K562 (cell line): Measurements from ENCODE around the gene ORC5. TPM values are rescaled to one million over a fixed set of nuclear protein-coding genes. Genes with fewer than 3 reads are reported as not detected.
"Not testable (repeated sequence)": the region's sequence is repeated elsewhere in the genome, so short reads cannot be mapped to it uniquely, and the experiment has no call there.

Source experiments
- ATAC-seq: fragments of 200-7000 bp; cut with Tn5 transposase; 3 replicates; pipeline ENCODE4 v1.9.1; 2020; ENCODE audit warnings: moderate library complexity
- BruUV-seq: library from RNA; stranded (reverse); fragments of 400-500 nt; replicated peaks from 2 replicates; lab custom pipeline; 2021; lab: Mats Ljungman, UMichigan
- CTCF ChIA-PET: fragments of 300-600 bp; formaldehyde crosslinking; extraction: SDS; loops from one replicate; lab custom pipeline; 2021; ENCODE audit warnings: low intra/inter-chr PET ratio; lab: Yijun Ruan, JAX
- POLR2A ChIA-PET: fragments of 300-600, 350-650 bp; sonication (Branson Sonifier 250); formaldehyde crosslinking; extraction: SDS; loops from one replicate; lab custom pipeline; 2021; ENCODE audit warnings: antibody characterized with exemption, inconsistent platforms; lab: Yijun Ruan, JAX
- DNase-seq, 4 experiments: peaks; one replicate each; pipeline versions ENCODE4 v3.0.0 to v3.0.0-alpha.2; 2011 to 2018; ENCODE audit warnings: low spot score in 3 of 4, mixed read lengths in 3 of 4; ENCODE audit errors: extremely low read depth in 1 of 4
- FAIRE-seq: peaks from 2 replicates; lab custom pipeline; 2011; peaks lifted over from hg19 to GRCh38; lab: Jason Lieb, UNC
- H2AFZ ChIP-seq: 2 replicates; pipeline ENCODE4 v1.6.0; 2011; ENCODE audit warnings: low read depth, low read length, control low read depth, inconsistent platforms
- H3K27ac ChIP-seq: fragments of 200-600 bp; 3 replicates; pipeline ENCODE4 v1.8.0; 2011; ENCODE audit warnings: low read depth, mild to moderate bottlenecking, control low read depth, inconsistent platforms, low read length, moderate library complexity, mixed read lengths; ENCODE audit errors: extremely low read depth
- H3K27me3 ChIP-seq, 2 experiments: fragments of 300-600 bp in 1 of 2; 2 replicates in 1 of 2; 3 replicates in 1 of 2; pipeline versions ENCODE4 v1.6.0 to v1.8.0; 2011; ENCODE audit warnings: inconsistent platforms in 2 of 2, low read length in 2 of 2, mild to moderate bottlenecking in 1 of 2, mixed read lengths in 1 of 2, moderate library complexity in 1 of 2; ENCODE audit not compliant: control insufficient read depth in 2 of 2, insufficient read depth in 2 of 2
- H3K36me3 ChIP-seq: fragments of 300-600 bp; 3 replicates; pipeline ENCODE4 v1.8.0; 2011; ENCODE audit warnings: mild to moderate bottlenecking, low read length, inconsistent platforms; ENCODE audit not compliant: control insufficient read depth, insufficient read depth
- H3K4me1 ChIP-seq, 2 experiments: fragments of 200-600 bp in 1 of 2; replicated peaks in 1 of 2; 2 replicates in 1 of 2; 3 replicates in 1 of 2; pipeline versions ENCODE4 v1.5.1 to v1.8.0; 2011; ENCODE audit warnings: inconsistent platforms in 2 of 2, low read length in 2 of 2, mild to moderate bottlenecking in 1 of 2, mixed read lengths in 1 of 2, moderate library complexity in 1 of 2; ENCODE audit not compliant: control insufficient read depth in 2 of 2, insufficient read depth in 2 of 2
- H3K4me2 ChIP-seq: 2 replicates; pipeline ENCODE4 v1.6.1; 2011; ENCODE audit warnings: low read length, control low read depth, inconsistent platforms, mixed read lengths; ENCODE audit not compliant: insufficient read depth
- H3K4me3 ChIP-seq: fragments of 200-600 bp; sonication (generic), shearing (Covaris generic); 2 replicates; pipeline ENCODE4 v1.5.1; 2016; ENCODE audit warnings: control low read depth, inconsistent platforms
- H3K79me2 ChIP-seq: fragments of 200-600 bp; 3 replicates; pipeline ENCODE4 v1.8.0; 2011; ENCODE audit warnings: low read length, inconsistent platforms; ENCODE audit not compliant: control insufficient read depth, insufficient read depth
- H3K9ac ChIP-seq, 2 experiments: 2 replicates each; pipeline versions ENCODE4 v1.6.0 to v1.6.1; 2011; ENCODE audit warnings: low read depth in 2 of 2, low read length in 2 of 2, control low read depth in 1 of 2, inconsistent platforms in 1 of 2, mild to moderate bottlenecking in 1 of 2, mixed read lengths in 1 of 2; ENCODE audit not compliant: insufficient read depth in 1 of 2
- H3K9me1 ChIP-seq: one replicate; pipeline ENCODE4 v1.6.0; 2011; ENCODE audit warnings: inconsistent platforms, mild to moderate bottlenecking, low read length, moderate library complexity; ENCODE audit not compliant: control insufficient read depth, insufficient read depth
- H3K9me3 ChIP-seq: replicated peaks from 2 replicates; pipeline ENCODE4 v1.5.1; 2011; ENCODE audit warnings: low read depth, low read length, inconsistent platforms; ENCODE audit not compliant: control insufficient read depth, insufficient read depth
- H4K20me1 ChIP-seq: replicated peaks from 2 replicates; pipeline ENCODE4 v1.6.1; 2011; ENCODE audit warnings: low read length, inconsistent platforms, mixed read lengths; ENCODE audit not compliant: control insufficient read depth, insufficient read depth
- HDAC3 ChIP-seq: fragments of 450-650 bp; IDR thresholded peaks from 2 replicates; pipeline ENCODE4 v1.6.1; 2018; ENCODE audit warnings: borderline replicate concordance, mild to moderate bottlenecking, moderate library complexity; ENCODE audit not compliant: partially characterized antibody
- NFIC ChIP-seq: fragments of 450-650 bp; IDR thresholded peaks from 2 replicates; pipeline ENCODE4 v1.6.1; 2017; ENCODE audit warnings: mild to moderate bottlenecking, inconsistent platforms
- NFIX ChIP-seq: fragments of 250-450 bp; sonication (Bioruptor Pico); IDR thresholded peaks from 2 replicates; pipeline ENCODE4 v1.4.0; 2020; ENCODE audit warnings: low read depth, mild to moderate bottlenecking, moderate library complexity
- WGBS: fragments of 100-300 bp; shearing (Covaris generic); methylation state at CpG from one replicate; pipeline ENCODE4 v1.1.6; 2016; ENCODE audit warnings: low coverage, mixed read lengths; ENCODE audit not compliant: insufficient coverage; ENCODE audit errors: missing lambda C conversion rate; 5-methylcytosine and 5-hydroxymethylcytosine counted together
- in situ Hi-C: fragments of 300-500 bp; cut with MboI; formaldehyde crosslinking; loops from 4 replicates; pipeline ENCODE4 v1.15.0; 2018; ENCODE audit warnings: inconsistent platforms, mixed read lengths
- intact Hi-C: fragments of 100-400 bp; cut with micrococcal nuclease; formaldehyde crosslinking; loops from 2 replicates; pipeline ENCODE4 v1.14.2; 2022
- polyA plus RNA-seq, 8 experiments: library from polyadenylated mRNA; depleted of rRNA in 4 of 8; stranded (reverse) in 5 of 8; unstranded in 3 of 8; fragments of >200 nt; fragmentation: Nextera tagmentation in 2 of 8; fragmentation: Illumina TruSeq in 1 of 8; extraction: Ambion mirVana in 2 of 8; extraction: Trizol in 1 of 8; gene quantifications; 2 replicates each; pipeline versions ENCODE4 v1.2.1 to v1.2.3, GENCODE V29; 2011 to 2014; ENCODE audit warnings: inconsistent platforms in 1 of 8, missing spikeins in 1 of 8
- total RNA-seq, 7 experiments: library from RNA; depleted of rRNA in 6 of 7; stranded (reverse); fragments of >200 nt in 6 of 7; fragmentation: Illumina TruSeq in 2 of 7; extraction: Trizol in 2 of 7; gene quantifications; 2 replicates each; pipeline versions ENCODE4 v1.2.1 to v1.2.3, GENCODE V29; 2011 to 2021; ENCODE audit warnings: low replicate concordance in 1 of 7
- TF ChIP-seq, protein P1 (sequence below): fragments of 450-650 bp; IDR thresholded peaks from 2 replicates; pipeline ENCODE4 v1.6.1; 2017; ENCODE audit warnings: antibody characterized with exemption

The ORC5 gene
- total and polyA plus RNA-seq, 9 of the 15 experiments (the other 6 are each of a cell fraction or from before 2014, with no cell fraction given): 29.8 to 136 (median 54.8) TPM

DNA sequence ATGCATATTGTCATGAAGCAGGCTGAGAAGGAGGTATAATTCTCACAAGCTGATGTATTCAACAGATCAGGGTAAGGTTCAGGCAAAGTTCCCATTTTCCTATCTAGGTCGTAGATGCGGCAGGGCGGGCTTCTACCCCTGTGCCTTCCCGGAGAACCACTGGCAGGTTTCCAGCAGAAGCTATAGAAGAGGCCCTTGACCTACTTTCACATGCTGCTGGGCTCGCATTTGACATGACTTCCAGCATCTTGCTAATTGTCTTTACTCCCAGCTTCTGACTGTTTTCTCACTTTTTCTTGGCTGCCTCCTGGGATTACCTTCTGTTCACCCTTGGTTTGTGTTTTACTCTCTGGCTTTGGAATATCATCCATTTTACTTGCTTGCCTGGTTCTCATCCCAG is 32.6 kb upstream of the ORC5 start (continued):
- TF ChIP-seq, protein P1, sequence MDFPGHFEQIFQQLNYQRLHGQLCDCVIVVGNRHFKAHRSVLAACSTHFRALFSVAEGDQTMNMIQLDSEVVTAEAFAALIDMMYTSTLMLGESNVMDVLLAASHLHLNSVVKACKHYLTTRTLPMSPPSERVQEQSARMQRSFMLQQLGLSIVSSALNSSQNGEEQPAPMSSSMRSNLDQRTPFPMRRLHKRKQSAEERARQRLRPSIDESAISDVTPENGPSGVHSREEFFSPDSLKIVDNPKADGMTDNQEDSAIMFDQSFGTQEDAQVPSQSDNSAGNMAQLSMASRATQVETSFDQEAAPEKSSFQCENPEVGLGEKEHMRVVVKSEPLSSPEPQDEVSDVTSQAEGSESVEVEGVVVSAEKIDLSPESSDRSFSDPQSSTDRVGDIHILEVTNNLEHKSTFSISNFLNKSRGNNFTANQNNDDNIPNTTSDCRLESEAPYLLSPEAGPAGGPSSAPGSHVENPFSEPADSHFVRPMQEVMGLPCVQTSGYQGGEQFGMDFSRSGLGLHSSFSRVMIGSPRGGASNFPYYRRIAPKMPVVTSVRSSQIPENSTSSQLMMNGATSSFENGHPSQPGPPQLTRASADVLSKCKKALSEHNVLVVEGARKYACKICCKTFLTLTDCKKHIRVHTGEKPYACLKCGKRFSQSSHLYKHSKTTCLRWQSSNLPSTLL: no peak
- TF ChIP-seq HDAC3: no peak

DNA sequence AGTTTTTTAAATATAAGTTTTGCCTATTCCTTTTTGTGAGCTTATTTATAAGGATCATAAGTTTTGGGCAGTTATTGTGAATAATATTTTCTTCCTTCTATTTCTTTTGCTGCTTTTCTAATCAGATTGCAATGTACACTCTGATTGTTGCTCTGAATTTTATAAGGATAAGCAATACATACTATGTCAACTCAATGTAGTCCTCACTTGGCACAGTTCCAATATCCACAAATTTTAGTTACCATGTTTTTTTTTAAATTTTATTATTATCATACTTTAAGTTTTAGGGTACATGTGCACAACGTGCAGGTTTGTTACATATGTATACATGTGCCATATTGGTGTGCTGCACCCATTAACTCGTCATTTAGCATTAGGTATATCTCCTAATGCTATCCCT is 27.2 kb upstream of the ORC5 start:
- H3K9ac ChIP-seq, in situ Hi-C loops, FAIRE-seq, H3K79me2 ChIP-seq, H4K20me1 ChIP-seq, H3K4me1 ChIP-seq, H3K4me2 ChIP-seq, H3K9me1 ChIP-seq, CTCF ChIA-PET, POLR2A ChIA-PET, H3K27ac ChIP-seq, H3K4me3 ChIP-seq, DNase-seq, H2AFZ ChIP-seq, ATAC-seq, H3K36me3 ChIP-seq, H3K9me3 ChIP-seq, H3K27me3 ChIP-seq, BruUV-seq: not testable (repeated sequence)
- intact Hi-C loops: loop anchor here (5.0 kb wide), 1 partner anchor 107 kb away; no protein-coding TSS in a partner anchor
- 0% methylated on average over 1 of the region's 2 CpGs for WGBS
- TF ChIP-seq NFIX (CRISPR knock-in tag) (peak; percentile 52), NFIC (peak; percentile 77)
